ENCODE data around the gene PDZD8. TPM values are rescaled to one million over a fixed set of nuclear protein-coding genes. Genes with fewer than 3 reads are reported as not detected.

The PDZD8 gene
- total RNA-seq, 2 donors from 2014 or later: 53.3 to 60.1 TPM

- Mint-ChIP-seq H3K27ac (no peak overlapping the region), H3K4me1 (peaks cover 18% of the 10 kb centered on the region), H3K4me3 (no peak overlapping the region), H3K27me3 (ENCODE audit: insufficient read depth) (peaks cover 33% of the 10 kb centered on the region), H3K36me3 (ENCODE audit: low read depth) (no peaks in the 10 kb centered on the region), H3K9me3 (no peaks in the 10 kb centered on the region)
- Histone ChIP-seq H3K4me1 (ENCODE audit: control insufficient read depth, insufficient read depth, low read length) (no peaks in the 10 kb centered on the region), H3K9ac (ENCODE audit: extremely low read depth, low read length, poor library complexity, severe bottlenecking) (no peak overlapping the region), H3K27me3 (ENCODE audit: control insufficient read depth, insufficient read depth, low read length, poor library complexity, severe bottlenecking) (peaks cover 4% of the 10 kb centered on the region), H3K27ac (ENCODE audit: low read depth, low read length) (no peak overlapping the region), H3K9me3 (ENCODE audit: control insufficient read depth, low read length) (no peaks in the 10 kb centered on the region), H3K4me3 (ENCODE audit: low read length) (no peak overlapping the region), H3K36me3 (ENCODE audit: control insufficient read depth, insufficient read depth, low read length) (no peaks in the 10 kb centered on the region)
- peak; percentile 53 for DNase-seq
- 74 to 82% methylated on average over 4 of the region's 4 CpGs for WGBS, 2 experiments (ENCODE audit: insufficient coverage in 1 of 2, insufficient read length in 1 of 2)
- TF ChIP-seq, protein P1, sequence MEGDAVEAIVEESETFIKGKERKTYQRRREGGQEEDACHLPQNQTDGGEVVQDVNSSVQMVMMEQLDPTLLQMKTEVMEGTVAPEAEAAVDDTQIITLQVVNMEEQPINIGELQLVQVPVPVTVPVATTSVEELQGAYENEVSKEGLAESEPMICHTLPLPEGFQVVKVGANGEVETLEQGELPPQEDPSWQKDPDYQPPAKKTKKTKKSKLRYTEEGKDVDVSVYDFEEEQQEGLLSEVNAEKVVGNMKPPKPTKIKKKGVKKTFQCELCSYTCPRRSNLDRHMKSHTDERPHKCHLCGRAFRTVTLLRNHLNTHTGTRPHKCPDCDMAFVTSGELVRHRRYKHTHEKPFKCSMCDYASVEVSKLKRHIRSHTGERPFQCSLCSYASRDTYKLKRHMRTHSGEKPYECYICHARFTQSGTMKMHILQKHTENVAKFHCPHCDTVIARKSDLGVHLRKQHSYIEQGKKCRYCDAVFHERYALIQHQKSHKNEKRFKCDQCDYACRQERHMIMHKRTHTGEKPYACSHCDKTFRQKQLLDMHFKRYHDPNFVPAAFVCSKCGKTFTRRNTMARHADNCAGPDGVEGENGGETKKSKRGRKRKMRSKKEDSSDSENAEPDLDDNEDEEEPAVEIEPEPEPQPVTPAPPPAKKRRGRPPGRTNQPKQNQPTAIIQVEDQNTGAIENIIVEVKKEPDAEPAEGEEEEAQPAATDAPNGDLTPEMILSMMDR (conservative IDR thresholded peaks at IDR 0.05): no peak
Observed at GRCh38 chr10:117391436-117392205, 16.4 kb upstream of the PDZD8 start.

- WGBS, 2 experiments (ENCODE audit: insufficient coverage in 1 of 2, insufficient read length in 1 of 2): 67 to 89% methylated on average over 1 to 3 of the region's 3 CpGs
- Histone ChIP-seq H3K9me3 (ENCODE audit: control insufficient read depth, low read length) (no peaks in the 10 kb centered on the region), H3K4me3 (ENCODE audit: low read length) (no peak overlapping the region), H3K36me3 (ENCODE audit: control insufficient read depth, insufficient read depth, low read length) (no peaks in the 10 kb centered on the region), H3K27ac (ENCODE audit: low read depth, low read length) (no peak overlapping the region), H3K27me3 (ENCODE audit: control insufficient read depth, insufficient read depth, low read length, poor library complexity, severe bottlenecking) (peaks cover 4% of the 10 kb centered on the region), H3K4me1 (ENCODE audit: control insufficient read depth, insufficient read depth, low read length) (no peaks in the 10 kb centered on the region), H3K9ac (ENCODE audit: extremely low read depth, low read length, poor library complexity, severe bottlenecking) (no peak overlapping the region)
- no peaks in the 10 kb centered on the region for H3K36me3 Mint-ChIP-seq (ENCODE audit: low read depth)
- peaks cover 34% of the 10 kb centered on the region for H3K27me3 Mint-ChIP-seq (ENCODE audit: insufficient read depth)
- H3K4me1 Mint-ChIP-seq: peaks cover 18% of the 10 kb centered on the region
- no peak overlapping the region for H3K4me3 Mint-ChIP-seq
- DNase-seq: no peak
- no peak overlapping the region for H3K27ac Mint-ChIP-seq
- H3K9me3 Mint-ChIP-seq: no peaks in the 10 kb centered on the region
- TF ChIP-seq, protein P1 (conservative IDR thresholded peaks at IDR 0.05): no peak
Observed at GRCh38 chr10:117390420-117390819, 15.2 kb upstream of the PDZD8 start.

DNA sequence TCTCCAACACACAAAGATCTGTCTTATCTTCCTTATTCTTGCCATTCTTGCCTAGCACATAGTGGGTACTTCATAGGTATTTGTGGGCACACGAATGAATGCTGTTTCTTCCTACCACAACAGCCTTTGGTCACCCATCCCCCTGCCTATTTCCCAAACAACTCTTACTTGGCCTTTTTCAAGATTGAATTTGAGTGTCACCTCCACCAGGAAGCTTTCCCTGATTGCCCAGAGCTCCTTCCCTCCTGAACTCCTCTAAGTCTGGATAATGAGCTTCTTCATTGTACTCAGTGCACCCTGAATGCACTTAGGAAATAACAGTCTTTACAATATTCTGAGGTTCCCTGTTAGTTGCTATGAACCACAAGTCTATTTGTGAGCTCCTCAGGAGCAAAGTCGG lies 11.6 kb upstream of the PDZD8 start:
- H3K9me3 Mint-ChIP-seq: no peaks in the 10 kb centered on the region

More for the DNA sequence above, 11.6 kb upstream of the PDZD8 start:
- Mint-ChIP-seq H3K36me3 (ENCODE audit: low read depth) (no peaks in the 10 kb centered on the region), H3K27me3 (ENCODE audit: insufficient read depth) (peaks cover 44% of the 10 kb centered on the region), H3K4me1 (peaks cover 18% of the 10 kb centered on the region), H3K4me3 (no peak overlapping the region), H3K27ac (no peak overlapping the region)
- DNase-seq: no peak
- Histone ChIP-seq H3K9ac (ENCODE audit: extremely low read depth, low read length, poor library complexity, severe bottlenecking) (no peak overlapping the region), H3K27me3 (ENCODE audit: control insufficient read depth, insufficient read depth, low read length, poor library complexity, severe bottlenecking) (peaks cover 4% of the 10 kb centered on the region), H3K4me1 (ENCODE audit: control insufficient read depth, insufficient read depth, low read length) (no peaks in the 10 kb centered on the region), H3K27ac (ENCODE audit: low read depth, low read length) (no peak overlapping the region), H3K36me3 (ENCODE audit: control insufficient read depth, insufficient read depth, low read length) (no peaks in the 10 kb centered on the region), H3K9me3 (ENCODE audit: control insufficient read depth, low read length) (no peaks in the 10 kb centered on the region), H3K4me3 (ENCODE audit: low read length) (no peak overlapping the region)
- WGBS, 2 experiments (ENCODE audit: insufficient coverage in 1 of 2, insufficient read length in 1 of 2): 89% methylated on average over 2 of the region's 2 CpGs; no CpG with 5 or more reads in 1 of the 2 experiments
- TF ChIP-seq, protein P1 (conservative IDR thresholded peaks at IDR 0.05): no peak

Data from endodermal cell (in vitro differentiated cells).